ENCODE data around the gene SLC23A2.

The SLC23A2 gene

GRCh38 chr20:4924032-4924431, 77.3 kb downstream of the SLC23A2 start (continued):
- TF ChIP-seq ZNF645 (tag by site-specific recombination; IDR thresholded peaks at IDR 0.05) (no peak), ZNF416 (tag by site-specific recombination; IDR thresholded peaks at IDR 0.05) (no peak), RBAK (tag by site-specific recombination; IDR thresholded peaks at IDR 0.05) (no peak), ZNF514 (tag by site-specific recombination; IDR thresholded peaks at IDR 0.05) (no peak), ZNF571 (tag by site-specific recombination; IDR thresholded peaks at IDR 0.05) (no peak)

GRCh38 chr20:4922186-4922585, 79.1 kb downstream of the SLC23A2 start:
- ChIA-PET CTCF (no interaction called here), POLR2A (no interaction called here)
- TF ChIP-seq TCF7L2 (IDR thresholded peaks at IDR 0.05; ENCODE audit: borderline replicate concordance, low read depth, low read length) (no peak), ZNF138 (tag by site-specific recombination; IDR thresholded peaks at IDR 0.05; ENCODE audit: borderline replicate concordance) (no peak), ZNF169 (tag by site-specific recombination; IDR thresholded peaks at IDR 0.05) (no peak), PRDM10 (tag by site-specific recombination; IDR thresholded peaks at IDR 0.05) (no peak), SCRT2 (tag by site-specific recombination; IDR thresholded peaks at IDR 0.05) (no peak), GLIS1 (tag by site-specific recombination; IDR thresholded peaks at IDR 0.05) (no peak), PRDM4 (tag by site-specific recombination; IDR thresholded peaks at IDR 0.05) (no peak), ZNF211 (tag by site-specific recombination; IDR thresholded peaks at IDR 0.05; ENCODE audit: low read depth) (no peak), ZNF148 (tag by site-specific recombination; IDR thresholded peaks at IDR 0.05; ENCODE audit: borderline replicate concordance) (no peak), REPIN1 (tag by site-specific recombination; IDR thresholded peaks at IDR 0.05; ENCODE audit: low read depth) (no peak), ZBTB44 (tag by site-specific recombination; IDR thresholded peaks at IDR 0.05) (no peak), ZNF837 (tag by site-specific recombination; IDR thresholded peaks at IDR 0.05) (no peak), BCL11B (tag by site-specific recombination; IDR thresholded peaks at IDR 0.05; ENCODE audit: low read depth) (no peak), TSHZ1 (tag by site-specific recombination; IDR thresholded peaks at IDR 0.05; ENCODE audit: borderline replicate concordance) (no peak), ZNF521 (tag by site-specific recombination; IDR thresholded peaks at IDR 0.05) (no peak), ZNF624 (tag by site-specific recombination; IDR thresholded peaks at IDR 0.05) (no peak), ZNF146 (tag by site-specific recombination; IDR thresholded peaks at IDR 0.05) (no peak)
- no peak overlapping the region for H3K4me3 ChIP-seq (ENCODE audit: low read depth, low read length)
- peaks cover 0 to 17% of the 10 kb centered on the region in 2 experiments; a peak in 2 of 3 replicates for H3K36me3 ChIP-seq (ENCODE audit: control insufficient read depth in 2 of 2, insufficient read depth in 1 of 2, low read length in 2 of 2)
- no peak overlapping the region for H3K27ac ChIP-seq (ENCODE audit: extremely low read depth, low read depth, low read length)
- peaks cover 14% of the 10 kb centered on the region for H3K4me1 ChIP-seq (ENCODE audit: control insufficient read depth, insufficient read depth, low read length)
- no peaks in the 10 kb centered on the region for H3K9me3 ChIP-seq (ENCODE audit: control insufficient read depth, insufficient read depth, low read depth, low read length)

Measured in HEK293 (cell line).